PC-9 (cell line): ENCODE results near the gene SLIT1.

Experiments
- EZH2 ChIP-seq: fragments of 200-600 bp; sonication (generic); IDR thresholded peaks from 2 replicates; pipeline ENCODE4 v1.8.0; 2017; ENCODE audit warnings: antibody characterized with exemption, low read depth
- TF ChIP-seq, protein P1 (sequence below): fragments of 200-600 bp; sonication (generic); conservative IDR thresholded peaks from 2 replicates; pipeline ENCODE4 v1.6.1; 2017; ENCODE audit warnings: mixed run types, antibody characterized with exemption, mild to moderate bottlenecking, moderate library complexity

GRCh38 chr10:97116462-97117162 is 69.1 kb downstream of the SLIT1 start:
- TF ChIP-seq, protein P1, sequence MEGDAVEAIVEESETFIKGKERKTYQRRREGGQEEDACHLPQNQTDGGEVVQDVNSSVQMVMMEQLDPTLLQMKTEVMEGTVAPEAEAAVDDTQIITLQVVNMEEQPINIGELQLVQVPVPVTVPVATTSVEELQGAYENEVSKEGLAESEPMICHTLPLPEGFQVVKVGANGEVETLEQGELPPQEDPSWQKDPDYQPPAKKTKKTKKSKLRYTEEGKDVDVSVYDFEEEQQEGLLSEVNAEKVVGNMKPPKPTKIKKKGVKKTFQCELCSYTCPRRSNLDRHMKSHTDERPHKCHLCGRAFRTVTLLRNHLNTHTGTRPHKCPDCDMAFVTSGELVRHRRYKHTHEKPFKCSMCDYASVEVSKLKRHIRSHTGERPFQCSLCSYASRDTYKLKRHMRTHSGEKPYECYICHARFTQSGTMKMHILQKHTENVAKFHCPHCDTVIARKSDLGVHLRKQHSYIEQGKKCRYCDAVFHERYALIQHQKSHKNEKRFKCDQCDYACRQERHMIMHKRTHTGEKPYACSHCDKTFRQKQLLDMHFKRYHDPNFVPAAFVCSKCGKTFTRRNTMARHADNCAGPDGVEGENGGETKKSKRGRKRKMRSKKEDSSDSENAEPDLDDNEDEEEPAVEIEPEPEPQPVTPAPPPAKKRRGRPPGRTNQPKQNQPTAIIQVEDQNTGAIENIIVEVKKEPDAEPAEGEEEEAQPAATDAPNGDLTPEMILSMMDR: no peak
- no peak for TF ChIP-seq EZH2
